GM21619 (cell line): Measurements from ENCODE around the gene C9.
"Not testable (repeated sequence)": the region's sequence is repeated elsewhere in the genome, so short reads cannot be mapped to it uniquely, and the experiment has no call there.

ENCODE experiments used
- ATAC-seq: cut with Tn5 transposase; IDR thresholded peaks from one replicate; pipeline ENCODE4 v1.9.1; 2021; ENCODE audit not compliant: unreplicated experiment

Gene C9

GRCh38 chr5:39333104-39333503 lies 31.2 kb downstream of the C9 start:
- no peak for ATAC-seq

- ATAC-seq = no peak
These were observed 32.4 kb downstream of the C9 start for GRCh38 chr5:39331861-39332381.

- no peak for ATAC-seq
These were observed 35.6 kb downstream of the C9 start for GRCh38 chr5:39328731-39329130.

GRCh38 chr5:39323542-39323941 lies 40.8 kb downstream of the C9 start:
- ATAC-seq = no peak

GRCh38 chr5:39319395-39319794 lies 44.9 kb downstream of the C9 start:
- no peak for ATAC-seq

- ATAC-seq = not testable (repeated sequence)
These were observed 47.8 kb downstream of the C9 start for GRCh38 chr5:39316464-39316863.

GRCh38 chr5:39315995-39316394 lies 48.3 kb downstream of the C9 start:
- ATAC-seq = no peak

GRCh38 chr5:39314591-39314990 lies 49.7 kb downstream of the C9 start:
- no peak for ATAC-seq

GRCh38 chr5:39309534-39309933 lies 54.8 kb downstream of the C9 start:
- ATAC-seq = no peak

GRCh38 chr5:39302472-39302871 lies 61.8 kb downstream of the C9 start:
- ATAC-seq = no peak

- ATAC-seq = no peak
These were observed 62.9 kb downstream of the C9 start for GRCh38 chr5:39301406-39301805.

- no peak for ATAC-seq
These were observed 64.3 kb downstream of the C9 start for GRCh38 chr5:39299962-39300361.

GRCh38 chr5:39294736-39295135 lies 69.6 kb downstream of the C9 start:
- ATAC-seq = no peak

- no peak for ATAC-seq
These were observed 79.7 kb downstream of the C9 start for GRCh38 chr5:39284552-39284951.

GRCh38 chr5:39283231-39283818 lies 81.0 kb downstream of the C9 start:
- ATAC-seq = peak; percentile 82

- ATAC-seq = no peak
These were observed 81.7 kb downstream of the C9 start for GRCh38 chr5:39282561-39282960.

GRCh38 chr5:39275865-39276264 lies 88.4 kb downstream of the C9 start:
- not testable (repeated sequence) for ATAC-seq

- peak; percentile 80 for ATAC-seq
These were observed 89.8 kb downstream of the C9 start for GRCh38 chr5:39274398-39275085.

- no peak for ATAC-seq
These were observed 90.9 kb downstream of the C9 start for GRCh38 chr5:39273314-39273954.

GRCh38 chr5:39272869-39273231 lies 91.4 kb downstream of the C9 start:
- not testable (repeated sequence) for ATAC-seq

- ATAC-seq = peak; percentile 74
These were observed 94.0 kb downstream of the C9 start for GRCh38 chr5:39270225-39270848.

- ATAC-seq = no peak
These were observed 97.1 kb downstream of the C9 start for GRCh38 chr5:39267186-39267585.
